Limb (tissue), 2 donors: Measurements from ENCODE around the gene PML.
"Not testable (repeated sequence)": the region's sequence is repeated elsewhere in the genome, so short reads cannot be mapped to it uniquely, and the experiment has no call there.

ENCODE experiments used
- DNase-seq, 2 donors: peaks; one replicate each; pipeline ENCODE4 v3.0.0-alpha.2; 2016; ENCODE audit errors: extremely low spot score in 2 of 2

PML gene

DNA sequence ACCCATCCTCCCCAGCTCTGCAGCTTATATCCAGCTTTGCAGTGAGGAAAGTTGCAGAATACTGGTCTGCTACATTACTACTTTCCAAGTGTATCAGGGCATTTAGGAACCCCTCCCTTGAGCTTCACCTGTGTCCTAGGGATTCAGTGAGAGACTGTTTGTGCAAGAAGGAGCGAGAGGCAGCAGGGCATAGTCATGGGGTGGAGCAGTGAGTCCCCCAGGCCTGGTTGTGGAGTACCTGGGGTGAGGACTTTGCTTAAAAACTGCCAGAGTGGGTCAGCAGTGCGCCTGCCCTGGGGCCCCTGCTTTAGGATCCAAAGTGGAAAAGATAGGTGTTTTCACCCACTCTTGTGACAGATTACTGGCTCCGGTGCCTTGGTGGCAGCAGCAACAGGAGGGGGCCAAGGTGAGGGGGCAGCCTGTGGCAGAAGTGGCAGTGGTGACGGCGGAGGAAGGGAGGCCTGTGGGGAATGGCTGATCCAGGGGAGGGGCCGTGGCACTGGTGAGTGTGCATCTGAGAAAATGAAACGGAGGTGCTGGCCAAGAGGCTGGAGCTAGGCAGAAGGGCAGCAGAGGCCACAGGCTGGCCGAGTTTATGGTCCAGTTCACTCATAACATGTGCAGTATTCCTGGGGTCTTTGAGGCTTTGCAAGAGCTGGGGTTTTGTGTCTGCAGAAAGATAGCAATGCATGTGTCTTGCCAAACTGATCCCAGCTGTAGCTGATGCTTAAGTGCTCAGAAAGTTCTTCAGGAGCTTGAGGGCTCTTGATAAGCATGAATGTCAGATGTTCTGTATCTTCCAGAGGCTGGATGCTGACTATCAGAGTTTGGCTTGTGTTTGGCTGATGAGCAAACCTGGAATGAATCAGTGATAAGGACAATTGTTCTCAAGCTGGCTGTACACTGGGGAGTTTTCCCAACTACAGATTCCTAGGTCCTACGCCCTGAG lies 44.5 kb downstream of the PML start:
- no peak for DNase-seq

DNA sequence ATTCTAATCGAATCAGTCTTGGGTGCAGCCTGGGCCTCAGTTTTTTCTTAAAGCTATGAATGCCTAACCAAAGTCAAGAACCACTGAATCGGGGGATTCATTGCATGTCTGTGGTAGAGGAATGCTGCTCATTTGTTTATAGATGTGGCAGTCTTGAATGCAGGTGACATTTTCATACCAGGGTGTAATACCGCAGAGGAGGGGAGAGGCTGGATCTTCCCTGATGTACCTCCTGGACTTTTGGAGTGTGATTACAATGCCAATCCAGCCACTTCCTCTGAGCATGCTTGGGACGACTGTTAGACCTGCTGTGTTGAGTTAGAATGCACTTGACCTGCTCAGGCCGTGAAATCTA lies 45.1 kb downstream of the PML start:
- no peak for DNase-seq

DNA sequence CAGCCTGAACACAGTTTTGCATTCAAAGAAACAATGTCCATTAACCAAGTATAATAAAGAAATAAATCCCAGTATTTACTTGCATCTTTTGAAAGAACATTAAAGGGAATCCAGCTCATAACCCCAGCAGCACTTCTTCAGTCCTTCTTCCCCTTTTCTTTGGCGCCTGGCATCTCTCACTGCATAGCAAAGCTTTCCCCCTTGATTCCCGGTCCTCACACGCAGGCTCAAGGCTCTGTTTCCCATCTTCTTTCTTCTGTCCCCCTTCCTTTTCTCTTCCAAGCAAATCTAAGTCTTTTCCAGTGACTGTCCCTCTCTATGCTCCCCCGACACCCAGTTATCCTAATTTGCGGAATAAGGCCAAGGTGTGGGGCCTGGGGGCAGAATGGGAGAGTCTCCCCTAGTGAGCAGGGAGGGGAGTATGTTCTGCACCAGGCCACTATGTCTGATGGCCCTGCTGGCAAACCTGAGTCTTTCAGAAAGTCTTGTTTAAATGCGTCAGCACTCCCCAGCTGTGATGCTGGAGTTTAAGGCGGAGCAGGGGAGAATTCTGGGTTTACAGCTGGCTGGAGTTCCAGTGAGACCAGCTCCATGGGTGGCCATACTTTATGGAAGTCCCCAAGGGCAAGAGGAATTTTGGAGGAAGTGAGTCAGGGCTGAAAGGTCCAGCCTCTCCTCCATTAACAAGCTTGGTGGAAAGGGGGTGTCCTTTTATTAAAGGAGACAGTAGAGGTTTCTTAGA lies 45.8 kb downstream of the PML start:
- peak in 1 of 2 donors; percentile 40 for DNase-seq

DNA sequence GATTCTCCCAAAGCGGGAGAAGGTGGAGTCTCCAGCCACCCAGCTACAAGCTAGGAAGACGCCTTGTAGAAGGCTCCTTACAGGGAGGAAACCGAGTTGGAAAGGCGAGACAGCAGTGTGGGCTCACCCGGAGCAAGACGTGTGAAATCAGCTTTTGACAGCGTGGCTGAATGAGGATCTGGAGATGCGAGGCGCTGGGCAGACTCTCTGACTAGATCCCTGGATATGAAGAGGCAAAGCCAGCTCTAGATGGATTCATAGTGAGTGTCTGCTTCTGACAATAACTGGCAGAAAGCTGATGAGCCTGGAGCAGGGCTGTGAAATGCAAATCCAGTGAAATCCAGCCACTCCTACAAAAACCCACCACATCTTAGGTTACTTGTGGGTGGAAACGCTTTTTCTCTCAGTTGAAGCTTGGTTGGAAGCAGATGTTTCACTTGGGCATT lies 46.8 kb downstream of the PML start:
- no peak for DNase-seq

DNA sequence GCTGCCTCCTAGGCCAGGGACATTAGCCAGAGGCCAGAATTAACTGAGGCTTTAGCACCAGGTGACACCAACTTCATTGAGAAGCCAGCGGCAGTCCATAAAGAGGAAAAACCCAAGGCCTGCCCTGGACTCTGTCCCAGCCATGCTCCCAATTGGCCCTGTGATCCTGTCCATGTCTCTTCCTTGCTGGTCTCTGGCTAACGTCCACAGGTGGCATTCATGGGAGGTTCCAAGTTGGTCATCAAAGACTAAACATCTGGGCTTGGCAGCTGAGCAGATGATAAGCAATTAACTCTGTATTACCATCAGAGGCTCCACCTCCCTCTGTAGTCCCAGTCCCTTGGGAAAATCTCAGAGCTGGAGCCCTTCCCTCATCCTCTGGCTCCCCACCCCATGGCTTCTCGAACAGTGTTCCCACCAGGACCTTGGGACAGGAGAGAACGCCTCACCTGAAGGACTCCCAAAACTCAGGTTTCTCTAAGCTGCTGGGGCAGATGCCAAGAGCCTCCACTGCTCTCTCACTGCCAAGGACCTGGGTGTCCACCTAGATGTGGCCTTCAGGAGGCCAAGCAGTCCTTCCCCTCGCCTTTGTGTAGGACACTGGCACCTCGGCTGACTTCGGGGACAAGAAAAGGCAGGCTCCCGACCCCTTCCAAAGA lies 47.4 kb downstream of the PML start:
- DNase-seq, result no peak

DNA sequence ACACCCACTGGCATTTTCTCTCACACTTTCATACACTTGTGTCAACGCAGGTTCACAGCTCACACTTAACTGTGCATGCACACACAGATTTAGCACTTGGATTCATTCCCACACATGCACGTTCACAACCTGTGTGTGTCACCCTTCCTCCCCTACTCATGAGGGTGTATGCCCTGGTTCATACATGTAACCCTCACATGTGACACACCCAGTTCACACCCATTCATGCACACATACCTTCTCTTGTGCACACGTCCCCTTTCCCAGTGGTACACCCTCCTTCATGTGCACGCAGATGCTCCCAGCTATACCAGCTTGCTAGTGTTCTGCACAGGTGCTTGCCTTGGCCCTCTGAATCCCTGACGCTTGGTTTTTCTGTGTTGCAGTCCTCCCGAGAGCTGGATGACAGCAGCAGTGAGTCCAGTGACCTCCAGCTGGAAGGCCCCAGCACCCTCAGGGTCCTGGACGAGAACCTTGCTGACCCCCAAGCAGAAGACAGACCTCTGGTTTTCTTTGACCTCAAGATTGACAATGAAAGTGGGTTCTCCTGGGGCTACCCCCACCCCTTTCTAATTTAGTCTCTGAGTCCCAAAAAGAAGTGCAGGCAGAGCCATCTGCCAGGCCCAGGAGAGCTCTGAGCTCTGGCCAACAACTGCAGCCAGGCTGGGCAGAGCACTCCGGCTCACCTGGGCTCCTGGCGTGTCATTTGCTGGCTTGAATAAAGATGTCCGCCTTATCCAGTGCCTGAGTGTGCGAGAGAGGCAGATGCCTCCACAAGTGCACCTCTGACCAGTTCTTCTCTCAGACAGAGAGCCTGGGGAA lies 48.3 kb downstream of the PML start:
- DNase-seq, result no peak

DNA sequence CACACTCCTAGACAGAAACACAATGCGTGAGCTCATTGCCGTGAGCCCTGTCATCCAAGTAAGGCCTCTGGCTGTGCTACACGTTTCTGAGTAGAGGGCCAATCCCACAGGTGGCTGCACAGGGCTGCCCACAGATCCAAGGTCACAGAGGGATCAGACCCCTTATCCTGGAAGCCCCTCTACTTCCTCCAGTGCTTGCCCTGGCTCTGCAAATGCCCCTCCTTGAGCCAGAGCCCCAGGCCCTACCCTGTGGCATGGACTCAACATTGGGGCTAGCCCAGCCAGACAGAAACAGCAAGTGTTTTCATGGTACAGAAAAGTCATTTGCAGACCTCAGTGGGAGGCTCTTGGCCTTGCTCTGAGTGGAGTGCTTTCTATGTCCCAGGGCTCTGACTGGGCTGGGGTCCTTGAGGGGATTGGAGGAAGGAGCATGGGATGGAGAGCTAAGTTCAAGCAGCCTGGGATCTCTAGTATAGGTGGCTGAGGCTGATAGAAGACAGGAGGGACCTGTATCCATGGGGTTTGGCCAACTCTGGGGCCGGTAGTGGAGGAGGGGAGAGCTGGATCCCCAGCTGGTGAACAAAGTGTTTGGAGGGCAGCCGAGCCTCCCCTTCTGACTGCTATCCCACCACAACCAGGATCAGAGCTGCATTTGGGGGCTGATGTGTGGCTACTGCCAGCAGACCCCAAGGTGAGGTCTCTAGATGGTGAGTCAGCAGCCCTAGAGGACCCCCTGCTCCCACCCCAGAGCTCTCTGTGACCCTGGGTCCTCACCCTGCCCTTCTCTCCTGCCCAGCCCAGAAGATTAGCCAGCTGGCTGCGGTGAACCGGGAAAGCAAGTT lies 49.1 kb downstream of the PML start:
- no peak for DNase-seq

DNA sequence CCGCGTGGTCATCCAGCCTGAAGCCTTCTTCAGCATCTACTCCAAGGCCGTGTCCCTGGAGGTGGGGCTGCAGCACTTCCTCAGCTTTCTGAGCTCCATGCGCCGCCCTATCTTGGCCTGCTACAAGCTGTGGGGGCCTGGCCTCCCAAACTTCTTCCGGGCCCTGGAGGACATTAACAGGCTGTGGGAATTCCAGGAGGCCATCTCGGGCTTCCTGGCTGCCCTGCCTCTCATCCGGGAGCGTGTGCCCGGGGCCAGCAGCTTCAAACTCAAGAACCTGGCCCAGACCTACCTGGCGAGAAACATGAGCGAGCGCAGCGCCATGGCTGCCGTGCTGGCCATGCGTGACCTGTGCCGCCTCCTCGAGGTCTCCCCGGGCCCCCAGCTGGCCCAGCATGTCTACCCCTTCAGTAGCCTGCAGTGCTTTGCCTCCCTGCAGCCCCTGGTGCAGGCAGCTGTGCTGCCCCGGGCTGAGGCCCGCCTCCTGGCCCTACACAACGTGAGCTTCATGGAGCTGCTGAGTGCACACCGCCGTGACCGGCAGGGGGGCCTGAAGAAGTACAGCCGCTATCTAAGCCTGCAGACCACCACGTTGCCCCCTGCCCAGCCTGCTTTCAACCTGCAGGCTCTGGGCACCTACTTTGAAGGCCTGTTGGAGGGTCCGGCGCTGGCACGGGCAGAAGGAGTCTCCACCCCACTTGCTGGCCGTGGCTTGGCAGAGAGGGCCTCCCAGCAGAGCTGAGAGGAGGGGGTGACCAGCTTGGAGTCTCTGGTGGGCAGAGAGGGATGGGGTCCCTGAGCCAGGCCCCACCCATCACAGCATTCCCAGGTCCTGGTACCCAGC lies 50.0 kb downstream of the PML start:
- no peak for DNase-seq

DNA sequence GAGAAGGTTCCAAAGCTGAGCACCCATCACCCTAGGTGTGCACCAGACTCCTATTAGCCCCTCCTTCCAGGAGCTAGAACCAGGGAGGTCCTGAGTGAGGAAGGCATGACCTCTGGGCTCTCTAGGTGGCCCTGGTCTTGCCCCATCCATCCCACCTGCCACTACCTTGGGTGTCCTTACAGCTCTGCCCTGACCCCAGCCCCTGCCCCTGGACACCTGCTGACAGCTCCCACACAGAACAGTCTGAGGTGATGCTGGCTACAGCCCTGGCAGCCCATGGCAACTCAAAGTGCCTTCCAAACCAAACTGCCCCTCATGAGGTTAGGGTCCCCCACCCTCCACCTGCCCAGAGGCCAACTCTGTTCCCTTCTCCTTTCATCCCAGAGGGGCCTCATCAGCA lies 50.7 kb downstream of the PML start:
- no peak for DNase-seq

DNA sequence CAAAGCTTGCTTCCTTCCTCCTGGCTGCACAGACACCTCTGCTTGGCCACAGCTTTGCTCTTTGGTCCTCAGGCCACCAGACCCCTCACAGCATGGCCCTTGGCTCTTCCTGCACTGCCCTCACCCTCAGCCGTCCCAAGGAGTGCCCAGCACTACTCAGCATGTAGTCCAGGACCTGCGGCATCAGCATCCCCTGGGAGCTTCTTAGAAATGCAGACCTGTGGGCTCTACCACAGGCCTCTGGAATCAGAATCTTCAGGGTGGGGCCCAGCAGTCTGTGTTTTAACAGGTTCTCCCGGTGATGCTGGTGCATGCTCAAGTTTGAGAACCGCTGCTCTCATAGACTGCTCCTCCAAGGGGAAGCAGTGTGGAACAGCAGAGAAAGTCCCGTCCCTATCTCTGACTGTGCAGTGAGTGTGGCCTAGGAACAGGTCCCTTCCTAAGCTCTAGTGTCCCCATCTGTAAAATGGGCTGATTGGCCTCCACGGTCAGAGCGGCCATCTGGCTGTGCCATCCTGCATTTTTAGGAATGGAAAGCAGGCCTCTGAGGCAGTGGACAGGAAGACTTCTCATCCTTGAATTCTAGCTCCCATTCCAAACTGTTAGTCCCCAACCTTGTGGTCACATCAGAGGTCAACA lies 51.2 kb downstream of the PML start:
- no peak for DNase-seq

DNA sequence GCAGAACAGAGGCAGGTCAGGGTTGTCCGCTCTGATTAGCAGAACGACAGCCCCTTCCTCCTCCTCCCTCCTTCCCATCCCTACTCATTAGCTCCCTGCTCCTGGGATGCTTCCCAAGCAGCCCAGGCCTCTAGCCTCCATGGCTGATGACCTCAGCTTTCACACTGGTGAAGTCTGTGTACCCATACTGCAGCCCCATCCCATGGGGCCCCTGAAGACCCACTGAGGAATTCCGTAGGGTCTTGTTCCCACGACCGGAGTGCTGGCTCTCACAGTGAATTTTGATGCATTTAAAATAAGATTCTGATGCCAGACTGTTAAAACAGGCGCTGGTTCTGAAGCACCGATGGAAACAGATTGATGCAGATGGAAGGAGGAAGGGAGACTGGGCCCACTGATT lies 51.8 kb downstream of the PML start:
- DNase-seq, result no peak

DNA sequence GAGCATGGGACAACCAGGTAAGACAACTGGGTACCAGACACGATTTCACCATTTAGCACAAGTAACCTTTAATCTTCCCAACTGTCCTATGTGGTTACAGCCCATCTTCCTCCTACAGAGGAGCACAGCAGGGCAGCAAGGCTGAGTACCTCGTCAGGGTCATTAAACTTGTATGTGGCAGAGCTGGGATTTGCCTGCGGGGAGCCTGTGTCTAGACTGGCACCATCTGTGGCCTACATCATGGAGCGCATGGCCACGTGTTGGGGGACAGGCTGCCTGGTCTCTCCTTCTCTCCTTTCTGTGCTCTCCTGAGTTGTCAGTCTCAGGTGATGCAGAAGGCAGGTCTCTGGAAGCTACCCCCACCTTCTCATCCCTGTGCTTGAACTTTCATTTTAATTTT lies 55.6 kb downstream of the PML start:
- no peak for DNase-seq

DNA sequence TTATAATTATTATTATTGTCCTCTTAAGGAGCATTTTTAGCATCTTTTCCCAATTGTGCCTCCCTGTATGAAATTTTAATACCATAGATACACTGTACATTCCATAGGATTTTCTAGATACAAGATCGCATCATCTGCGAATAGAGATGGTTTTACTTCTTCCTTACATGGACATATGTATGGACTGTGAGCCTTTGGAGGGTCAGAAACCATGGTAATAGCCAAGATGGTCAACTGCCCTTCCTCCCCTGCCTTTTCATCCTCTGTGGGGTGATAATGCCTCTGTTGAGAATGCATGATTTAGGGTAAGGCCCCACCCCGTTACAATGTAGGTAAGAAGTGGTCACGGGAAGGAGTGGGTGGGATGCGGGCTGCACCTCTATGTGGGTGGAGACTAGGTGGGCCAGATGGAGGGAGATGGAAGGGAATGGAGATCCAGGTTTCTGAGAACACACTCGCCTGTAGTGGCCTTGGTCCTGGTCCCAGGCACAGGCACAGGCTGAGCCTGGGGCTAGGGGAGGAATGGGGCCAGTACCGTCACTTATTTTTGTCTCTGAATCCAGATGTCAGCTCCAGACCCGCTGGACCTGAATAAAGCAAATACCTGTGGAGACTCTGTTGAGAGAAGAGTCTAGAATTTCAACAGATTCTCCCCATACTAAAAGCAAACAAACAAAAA lies 56.2 kb downstream of the PML start:
- DNase-seq, result no peak

DNA sequence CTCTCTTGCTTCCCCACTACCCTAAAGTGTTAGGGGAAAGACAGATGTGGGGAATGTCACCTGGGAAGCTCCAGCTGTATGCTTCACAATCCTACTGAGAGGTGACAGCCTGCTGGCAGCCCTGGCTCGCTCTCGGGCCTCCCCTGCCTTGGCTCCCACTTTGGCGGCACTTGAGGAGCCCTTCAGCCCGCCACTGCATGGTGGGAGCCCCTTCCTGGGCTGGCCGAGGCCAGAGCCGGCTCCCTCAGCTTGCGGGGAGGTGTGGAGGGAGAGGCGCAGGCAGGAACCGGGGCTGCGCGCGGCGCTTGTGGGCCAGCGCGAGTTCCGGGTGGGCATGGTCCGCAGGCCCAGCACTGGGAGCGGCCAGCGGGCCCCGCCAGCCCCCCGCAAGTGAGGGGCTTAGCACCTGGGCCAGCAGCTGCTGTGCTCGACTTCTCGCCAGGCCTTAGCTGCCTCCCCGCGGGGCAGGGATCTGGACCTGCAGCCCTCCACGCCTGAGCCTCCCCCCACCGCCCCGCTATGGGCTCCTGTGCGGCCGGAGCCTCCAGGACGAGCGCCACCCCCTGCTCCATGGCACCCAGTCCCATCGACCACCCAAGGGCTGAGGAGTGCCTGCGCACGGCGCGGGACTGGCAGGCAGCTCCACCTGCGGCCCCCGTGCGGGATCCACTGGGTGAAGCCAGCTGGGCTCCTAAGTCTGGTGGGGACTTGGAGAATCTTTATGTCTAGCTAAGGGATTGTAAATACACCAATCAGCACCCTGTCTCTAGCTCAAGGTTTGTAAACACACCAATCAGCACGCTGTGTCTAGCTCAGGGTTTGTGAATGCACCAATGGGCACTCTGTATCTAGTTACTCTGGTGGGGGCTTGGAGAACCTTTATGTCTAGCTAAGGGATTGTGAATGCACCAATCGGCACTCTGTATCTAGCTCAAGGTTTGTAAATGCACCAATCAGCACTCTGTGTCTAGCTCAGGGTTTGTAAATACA lies 58.0 kb downstream of the PML start:
- not testable (repeated sequence) for DNase-seq

DNA sequence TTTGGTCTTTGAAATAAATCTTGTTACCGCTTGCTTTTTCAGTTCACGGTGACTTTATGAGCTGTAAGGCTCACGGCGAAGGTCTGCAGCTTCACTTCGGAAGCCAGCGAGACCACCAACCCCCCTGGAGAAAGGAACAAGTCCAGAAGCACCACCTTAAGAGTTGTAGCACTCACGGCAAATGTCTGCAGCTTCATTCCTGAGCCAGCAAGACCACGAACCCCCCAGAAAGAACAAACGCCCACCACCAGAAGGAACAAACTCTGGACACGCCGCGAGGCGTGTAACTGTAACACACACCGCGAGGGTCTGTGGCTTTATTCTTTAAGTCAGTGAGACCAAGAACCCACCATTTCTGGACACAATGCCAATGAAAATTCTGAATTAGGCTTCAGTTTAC lies 59.0 kb downstream of the PML start:
- no peak for DNase-seq

DNA sequence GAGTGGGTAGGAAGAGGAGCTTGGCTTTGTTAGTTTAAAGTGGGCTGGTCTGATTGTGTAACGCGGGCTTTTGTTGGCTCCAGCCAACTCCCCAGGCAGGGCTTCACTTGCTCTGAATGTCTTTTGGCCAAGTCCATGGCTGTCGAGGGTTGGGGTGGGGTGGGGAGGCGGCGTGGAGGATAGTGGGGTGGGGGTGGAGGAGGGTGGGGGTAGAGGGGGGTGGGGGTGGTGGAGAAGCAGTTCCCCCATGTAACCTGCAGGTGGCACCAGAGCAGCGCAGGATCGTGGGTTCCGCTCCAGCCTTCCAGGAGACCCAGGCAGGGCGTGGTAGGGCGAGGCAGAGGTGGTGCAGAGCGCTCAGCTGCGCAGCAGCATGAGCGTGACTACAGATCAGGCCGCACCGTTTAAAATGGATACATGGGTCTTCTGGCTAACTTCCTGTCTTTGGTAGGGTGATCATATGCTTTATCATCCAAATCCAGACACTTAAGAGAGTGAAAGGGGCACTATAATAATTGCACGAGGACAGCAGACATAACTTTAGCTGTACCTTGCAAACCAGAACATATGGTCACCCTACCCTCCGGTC lies 59.5 kb downstream of the PML start:
- peak; percentile 72 to 87 for DNase-seq

DNA sequence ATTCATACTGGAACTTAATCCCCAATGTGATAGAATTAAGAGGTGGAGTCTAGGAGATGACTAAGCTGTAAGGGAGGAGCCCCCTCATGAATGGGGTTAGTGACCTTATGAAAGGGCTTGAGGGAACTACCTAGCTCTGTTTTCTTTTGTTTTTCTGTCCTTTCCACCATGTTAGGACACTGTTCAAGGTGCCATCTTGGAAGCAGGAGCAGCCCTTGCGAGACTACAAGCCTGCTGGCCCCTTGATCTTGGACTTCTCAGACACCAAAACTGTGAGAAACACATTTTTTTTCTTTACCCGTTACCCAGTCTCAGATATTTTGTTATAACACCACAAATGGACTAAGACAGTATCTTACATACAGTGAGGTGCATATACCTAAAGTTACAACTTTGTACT lies 61.3 kb downstream of the PML start:
- no peak for DNase-seq
